Spleen (tissue), 7 donors: ENCODE results near the gene DUSP8.

Source experiments
- POLR2A ChIP-seq, 3 donors: fragments of 450-650 bp; IDR thresholded peaks; one replicate each; pipeline ENCODE4 v1.5.1; 2017; ENCODE audit warnings: antibody characterized with exemption in 3 of 3, mild to moderate bottlenecking in 1 of 3
- TF ChIP-seq, protein P1 (sequence below), 11 experiments: fragments of 200-600 bp in 7 of 11; fragments of 450-650 bp in 4 of 11; sonication (generic) in 4 of 11; IDR thresholded peaks in 8 of 11; conservative IDR thresholded peaks in 3 of 11; 1 replicate in 7 of 11; 2 replicates in 4 of 11; pipeline versions ENCODE4 v1.4.0 to v1.8.0; 2016 to 2021; ENCODE audit warnings: antibody characterized with exemption in 11 of 11, inconsistent platforms in 4 of 11, mild to moderate bottlenecking in 1 of 11
- donor health status: DM: no; HTN: no; CAD: no; lungs with moderate emphysema.
- donor health status: DM: no; HTN: no; CAD: no.
- donor health status: DM: no; HTN: no; CAD: no.

DNA sequence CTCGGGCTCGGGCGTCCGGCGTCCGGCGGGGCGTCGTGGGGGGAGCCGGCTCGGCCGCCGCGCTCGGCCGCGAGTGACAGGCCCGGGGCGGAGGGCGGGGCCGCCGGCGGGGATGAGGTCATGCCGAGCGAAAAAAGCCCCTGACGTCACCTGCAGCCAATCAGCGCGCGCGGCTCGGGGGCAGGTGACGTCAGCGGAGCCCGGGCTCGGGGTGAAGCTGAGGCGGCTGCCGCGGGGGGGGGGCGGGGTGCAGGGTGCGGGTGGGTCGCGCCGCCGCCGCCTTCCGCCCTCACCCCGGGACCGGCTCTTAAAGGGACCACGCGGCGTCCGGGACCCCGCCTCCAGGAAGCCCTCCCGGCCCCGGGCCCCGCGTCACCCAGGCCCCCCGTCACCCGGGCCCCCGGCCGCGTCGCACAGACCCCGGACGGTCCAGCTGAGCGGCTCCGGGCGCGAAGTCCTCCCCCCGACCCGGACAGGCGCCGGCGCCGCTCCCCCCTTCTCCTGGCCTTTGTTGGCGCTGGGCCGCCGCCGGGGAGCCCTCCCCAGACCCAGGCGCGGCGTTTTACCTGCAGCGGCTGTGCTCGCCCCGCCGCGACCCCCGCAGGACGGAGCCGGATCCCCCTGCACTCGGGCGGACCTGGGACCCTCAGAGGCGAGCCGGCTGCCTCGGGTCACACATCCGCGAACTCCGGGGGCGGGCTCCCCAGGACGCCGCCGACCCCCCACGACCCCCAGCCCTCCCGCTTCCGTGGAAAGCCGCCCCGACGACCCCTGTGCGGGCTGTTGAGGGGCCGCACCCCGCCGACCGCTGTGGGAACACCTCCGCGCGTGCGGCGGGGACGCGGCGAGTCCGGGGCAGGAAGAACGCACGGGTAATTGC is at the start of gene DUSP8:
- no peak for TF ChIP-seq POLR2A (IDR thresholded peaks at IDR 0.05)
- TF ChIP-seq, protein P1, sequence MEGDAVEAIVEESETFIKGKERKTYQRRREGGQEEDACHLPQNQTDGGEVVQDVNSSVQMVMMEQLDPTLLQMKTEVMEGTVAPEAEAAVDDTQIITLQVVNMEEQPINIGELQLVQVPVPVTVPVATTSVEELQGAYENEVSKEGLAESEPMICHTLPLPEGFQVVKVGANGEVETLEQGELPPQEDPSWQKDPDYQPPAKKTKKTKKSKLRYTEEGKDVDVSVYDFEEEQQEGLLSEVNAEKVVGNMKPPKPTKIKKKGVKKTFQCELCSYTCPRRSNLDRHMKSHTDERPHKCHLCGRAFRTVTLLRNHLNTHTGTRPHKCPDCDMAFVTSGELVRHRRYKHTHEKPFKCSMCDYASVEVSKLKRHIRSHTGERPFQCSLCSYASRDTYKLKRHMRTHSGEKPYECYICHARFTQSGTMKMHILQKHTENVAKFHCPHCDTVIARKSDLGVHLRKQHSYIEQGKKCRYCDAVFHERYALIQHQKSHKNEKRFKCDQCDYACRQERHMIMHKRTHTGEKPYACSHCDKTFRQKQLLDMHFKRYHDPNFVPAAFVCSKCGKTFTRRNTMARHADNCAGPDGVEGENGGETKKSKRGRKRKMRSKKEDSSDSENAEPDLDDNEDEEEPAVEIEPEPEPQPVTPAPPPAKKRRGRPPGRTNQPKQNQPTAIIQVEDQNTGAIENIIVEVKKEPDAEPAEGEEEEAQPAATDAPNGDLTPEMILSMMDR (IDR thresholded peaks at IDR 0.05 in 8 of 11, conservative IDR thresholded peaks at IDR 0.05 in 3 of 11), result no peak
